Stimulated activated naive CD8-positive, alpha-beta T cell treated with anti-CD3 and anti-CD28 coated beads, Interleukin-15, amount 100 ng/mL, for 72 hours (primary cell): ENCODE data around the gene NADK2.
"Not testable (repeated sequence)": the region's sequence is repeated elsewhere in the genome, so short reads cannot be mapped to it uniquely, and the experiment has no call there.

Source experiments
- ATAC-seq: fragments of 150-1000 bp; cut with Tn5 transposase; 2 replicates; pipeline ENCODE4 v1.10.0; 2021; ENCODE audit warnings: mild to moderate bottlenecking, moderate library complexity
- DNase-seq, 2 donors: peaks; one replicate each; pipeline ENCODE4 v3.0.0; 2021 to 2022
- H3K27ac Mint-ChIP-seq, 2 donors: one replicate each; pipeline ENCODE4 v1.8.0; 2022; ENCODE audit warnings: mild to moderate bottlenecking in 2 of 2, mixed read lengths in 2 of 2, moderate library complexity in 2 of 2
- H3K27me3 Mint-ChIP-seq: one replicate; pipeline ENCODE4 v1.8.0; 2022; ENCODE audit warnings: mixed read lengths
- H3K4me1 Mint-ChIP-seq: one replicate; pipeline ENCODE4 v1.8.0; 2022; ENCODE audit warnings: mild to moderate bottlenecking, mixed read lengths
- H3K4me3 Mint-ChIP-seq, 2 donors: one replicate each; pipeline ENCODE4 v1.8.0; 2022; ENCODE audit warnings: mild to moderate bottlenecking in 2 of 2, mixed read lengths in 2 of 2, moderate library complexity in 1 of 2
- H3K9me3 Mint-ChIP-seq, 2 donors: one replicate each; pipeline ENCODE4 v1.8.0; 2022; ENCODE audit warnings: mixed read lengths in 2 of 2

Gene NADK2

DNA sequence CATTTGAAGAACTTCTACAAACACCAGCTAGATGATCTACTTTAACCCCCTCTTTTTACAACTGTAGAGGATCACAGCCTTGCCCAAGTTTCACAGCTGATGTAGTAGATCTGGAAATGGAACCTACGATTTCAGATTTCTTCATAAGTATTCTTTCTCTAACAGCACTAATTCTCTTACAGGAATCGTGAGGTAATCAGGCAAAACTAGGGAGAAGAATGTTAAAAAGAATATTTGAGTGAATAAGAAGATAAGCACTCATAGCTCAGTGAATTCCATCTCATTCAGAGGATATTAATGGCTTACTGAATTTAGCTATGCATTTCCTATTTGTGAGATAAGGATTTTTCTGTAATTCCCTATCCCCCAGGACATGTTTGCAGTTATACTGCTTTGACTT is 42.1 kb downstream of the NADK2 start:
- Mint-ChIP-seq H3K4me1 (no peaks in the 10 kb centered on the region), H3K27me3 (no peaks in the 10 kb centered on the region), H3K9me3 (no peaks in the 10 kb centered on the region), H3K4me3 (no peak overlapping the region), H3K27ac (no peak overlapping the region)
- no peak for DNase-seq
- no peak for ATAC-seq

DNA sequence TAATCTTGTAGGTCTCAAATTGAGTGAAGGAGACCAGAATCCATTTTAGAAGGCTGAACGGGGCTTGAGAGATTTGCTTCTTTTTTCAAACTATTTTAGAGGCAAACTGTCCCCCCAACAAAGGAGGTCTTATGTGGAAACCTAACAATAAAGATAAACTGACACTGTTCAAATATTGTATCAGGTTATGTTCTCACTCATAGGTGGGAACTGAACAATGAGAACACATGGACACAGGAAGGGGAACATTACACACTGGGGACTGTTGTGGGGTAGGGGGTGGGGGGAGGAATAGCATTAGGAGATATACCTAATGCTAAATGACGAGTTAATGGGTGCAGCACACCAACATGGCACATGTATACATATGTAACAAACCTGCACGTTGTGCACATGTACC is 42.9 kb downstream of the NADK2 start:
- H3K27me3 Mint-ChIP-seq, H3K27ac Mint-ChIP-seq, DNase-seq, H3K4me1 Mint-ChIP-seq, H3K4me3 Mint-ChIP-seq, H3K9me3 Mint-ChIP-seq, ATAC-seq: not testable (repeated sequence)

DNA sequence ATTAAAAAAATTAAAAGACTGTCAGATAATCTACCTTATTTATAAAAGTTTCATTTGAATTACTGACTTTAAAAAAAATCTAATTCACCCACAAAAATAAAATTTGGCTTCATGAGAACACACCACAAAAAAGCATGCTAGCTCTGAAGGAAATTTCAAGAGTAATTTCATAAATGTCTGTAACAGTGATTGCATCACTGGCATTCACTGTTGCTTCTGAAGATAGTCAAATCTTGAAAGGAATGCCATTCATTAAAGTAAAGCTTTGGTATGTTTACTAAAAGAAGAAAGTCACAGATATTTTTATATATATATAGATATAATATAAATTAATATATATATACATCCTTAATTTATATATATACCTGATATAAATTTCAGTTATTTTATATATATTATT is 43.4 kb downstream of the NADK2 start:
- Mint-ChIP-seq H3K9me3 (no peaks in the 10 kb centered on the region), H3K27me3 (no peaks in the 10 kb centered on the region), H3K4me1 (no peaks in the 10 kb centered on the region), H3K27ac (peak overlapping the region in 1 of 2 donors; percentile 65), H3K4me3 (no peak overlapping the region)
- ATAC-seq (no peak), DNase-seq (no peak)

DNA sequence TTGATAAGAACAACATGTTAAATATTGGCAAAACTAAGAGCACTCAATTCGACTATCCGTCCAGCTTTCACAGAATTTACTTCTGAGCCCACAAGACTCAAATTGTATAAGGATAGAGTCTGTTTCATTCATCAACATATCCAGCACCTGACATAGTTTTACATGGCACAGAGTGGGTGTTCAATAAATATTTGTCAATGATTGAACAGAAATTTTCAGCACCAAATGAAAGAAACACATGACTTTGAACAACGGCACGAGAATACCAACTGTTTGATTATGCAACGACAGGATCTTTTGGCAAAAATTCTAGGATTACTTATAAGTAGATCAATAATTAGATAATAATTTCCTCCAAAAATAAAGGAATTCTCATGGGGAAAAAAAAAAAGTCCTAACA is 48.0 kb downstream of the NADK2 start:
- no peak overlapping the region for H3K4me3 Mint-ChIP-seq
- H3K4me1 Mint-ChIP-seq: no peaks in the 10 kb centered on the region
- peaks cover 7 to 8% of the 10 kb centered on the region in 2 donors for H3K9me3 Mint-ChIP-seq
- no peak overlapping the region for H3K27ac Mint-ChIP-seq
- ATAC-seq (no peak), DNase-seq (no peak)
- no peaks in the 10 kb centered on the region for H3K27me3 Mint-ChIP-seq

DNA sequence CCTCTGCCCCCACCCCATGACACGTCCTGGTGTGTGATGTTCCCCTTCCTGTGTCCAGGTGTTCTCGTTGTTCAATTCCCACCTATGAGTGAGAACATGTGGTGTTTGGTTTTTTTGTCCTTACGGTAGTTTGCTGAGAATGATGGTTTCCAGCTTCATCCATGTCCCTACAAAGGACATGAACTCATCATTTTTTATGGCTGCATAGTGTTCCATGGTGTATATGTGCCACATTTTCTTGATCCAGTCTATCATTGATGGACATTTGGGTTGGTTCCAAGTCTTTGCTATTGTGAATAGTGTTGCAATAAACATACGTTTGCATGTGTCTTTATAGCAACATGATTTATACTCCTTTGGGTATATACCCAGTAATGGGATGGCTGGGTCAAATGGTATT is 57.3 kb downstream of the NADK2 start:
- not testable (repeated sequence) for H3K4me1 Mint-ChIP-seq, H3K27me3 Mint-ChIP-seq, ATAC-seq, H3K27ac Mint-ChIP-seq, H3K4me3 Mint-ChIP-seq, DNase-seq
- peaks cover 20 to 34% of the 10 kb centered on the region in 2 donors for H3K9me3 Mint-ChIP-seq

DNA sequence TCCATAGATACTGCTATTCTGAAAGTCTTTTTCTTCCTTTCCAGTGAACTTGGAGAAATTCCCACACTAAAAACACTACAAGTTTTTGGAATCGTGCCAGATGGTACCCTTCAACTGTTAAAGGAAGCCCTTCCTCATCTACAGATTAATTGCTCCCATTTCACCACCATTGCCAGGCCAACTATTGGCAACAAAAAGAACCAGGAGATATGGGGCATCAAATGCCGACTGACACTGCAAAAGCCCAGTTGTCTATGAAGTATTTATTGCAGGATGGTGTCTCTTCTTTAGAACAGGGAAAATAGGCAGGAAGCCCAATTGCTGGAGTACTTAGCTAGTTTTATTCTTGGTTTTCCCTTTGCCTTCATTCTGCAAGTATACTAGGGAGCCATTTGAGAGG is 60.0 kb downstream of the NADK2 start:
- H3K27me3 Mint-ChIP-seq: no peaks in the 10 kb centered on the region
- ATAC-seq (no peak), DNase-seq (no peak)
- H3K4me3 Mint-ChIP-seq: no peak overlapping the region
- peaks cover under 1 to 8% of the 10 kb centered on the region in 2 donors for H3K9me3 Mint-ChIP-seq
- no peak overlapping the region for H3K27ac Mint-ChIP-seq
- H3K4me1 Mint-ChIP-seq: peaks cover 6% of the 10 kb centered on the region

DNA sequence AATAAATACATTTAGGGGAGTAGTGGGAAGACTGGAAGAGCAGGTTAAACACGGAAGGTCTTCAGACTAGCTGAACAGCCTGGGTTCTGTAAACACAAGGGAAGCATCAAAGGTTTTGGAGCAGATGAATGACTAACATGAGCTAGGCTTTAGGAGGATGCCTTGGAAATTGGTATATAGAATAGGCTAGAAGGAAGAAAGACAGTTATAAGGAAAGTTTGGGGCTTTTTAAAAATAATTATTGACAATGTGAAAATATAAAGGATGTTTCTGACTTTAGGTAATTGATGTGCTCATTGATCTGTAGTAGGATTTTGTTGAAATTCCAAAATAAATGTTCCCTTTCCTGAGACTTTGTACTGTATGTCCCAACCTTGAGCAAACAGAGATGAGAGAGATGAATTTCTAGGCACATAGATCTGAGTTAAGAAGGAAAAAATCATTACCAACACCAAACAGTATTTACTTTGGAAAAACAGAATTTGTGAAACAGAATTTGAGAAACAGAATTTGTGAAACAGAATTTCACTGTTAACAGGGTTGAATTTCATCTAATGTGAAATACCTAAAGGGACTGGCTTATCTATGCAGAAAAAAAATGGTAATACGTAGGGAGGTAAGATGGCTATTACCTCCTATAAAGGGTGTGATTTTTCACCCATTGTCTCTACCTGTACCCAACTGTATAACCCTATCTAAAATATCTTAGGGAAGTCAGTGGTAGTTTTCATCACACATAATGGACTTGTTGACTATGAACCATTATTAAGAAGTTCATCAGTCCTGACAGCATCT is 61.0 kb downstream of the NADK2 start:
- DNase-seq (no peak), ATAC-seq (no peak)
- Mint-ChIP-seq H3K9me3 (peaks cover 0 to 4% of the 10 kb centered on the region in 2 donors), H3K4me1 (peaks cover 8% of the 10 kb centered on the region), H3K27ac (no peak overlapping the region), H3K27me3 (no peaks in the 10 kb centered on the region), H3K4me3 (no peak overlapping the region)

DNA sequence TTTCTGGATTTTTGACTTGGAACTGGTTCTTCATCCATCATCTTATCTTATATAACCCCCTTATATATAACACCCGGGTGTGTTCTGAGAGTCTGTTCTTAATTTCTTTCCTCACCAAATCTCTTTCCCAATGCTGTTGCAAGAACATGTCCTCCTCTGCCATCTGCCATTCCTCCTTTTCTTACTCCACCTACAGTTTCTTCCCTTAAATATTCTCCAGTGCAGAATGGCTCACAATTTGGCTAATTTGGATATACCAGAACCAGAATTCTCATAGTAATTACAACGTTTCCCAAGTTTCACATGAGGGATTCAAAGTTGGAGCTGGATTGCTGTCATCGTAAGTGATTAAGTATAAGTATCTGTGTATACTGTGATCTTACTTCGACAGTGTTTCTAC is 61.8 kb downstream of the NADK2 start:
- H3K9me3 Mint-ChIP-seq: no peaks in the 10 kb centered on the region
- H3K4me3 Mint-ChIP-seq: no peak overlapping the region
- ATAC-seq (no peak), DNase-seq (no peak)
- H3K27me3 Mint-ChIP-seq: no peaks in the 10 kb centered on the region
- H3K4me1 Mint-ChIP-seq: peaks cover 8% of the 10 kb centered on the region
- peak overlapping the region in 1 of 2 donors; percentile 28 for H3K27ac Mint-ChIP-seq

DNA sequence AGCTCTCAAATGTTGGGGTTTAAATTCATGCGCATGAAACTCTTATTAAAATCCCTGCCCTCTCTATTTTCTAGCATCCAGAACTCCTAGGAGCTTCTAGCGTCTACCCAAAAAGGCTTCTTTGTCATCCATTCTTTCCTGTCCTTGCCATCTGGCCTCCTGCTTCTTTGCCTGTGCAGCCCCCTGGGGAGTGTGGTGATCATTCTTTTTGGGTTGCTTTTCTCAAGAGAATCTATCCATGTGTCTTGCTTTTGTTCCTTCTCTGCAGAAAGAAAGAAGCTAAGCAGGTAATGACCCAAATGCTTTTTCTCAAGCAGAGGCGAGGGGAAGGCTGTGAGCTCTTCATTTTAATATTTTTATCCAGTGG is 63.2 kb downstream of the NADK2 start:
- ATAC-seq: no peak
- peak overlapping the region in 1 of 2 donors; percentile 23 for H3K27ac Mint-ChIP-seq
- H3K4me1 Mint-ChIP-seq: peaks cover 8% of the 10 kb centered on the region
- no peaks in the 10 kb centered on the region for H3K9me3 Mint-ChIP-seq
- no peak for DNase-seq
- no peaks in the 10 kb centered on the region for H3K27me3 Mint-ChIP-seq
- H3K4me3 Mint-ChIP-seq: no peak overlapping the region

DNA sequence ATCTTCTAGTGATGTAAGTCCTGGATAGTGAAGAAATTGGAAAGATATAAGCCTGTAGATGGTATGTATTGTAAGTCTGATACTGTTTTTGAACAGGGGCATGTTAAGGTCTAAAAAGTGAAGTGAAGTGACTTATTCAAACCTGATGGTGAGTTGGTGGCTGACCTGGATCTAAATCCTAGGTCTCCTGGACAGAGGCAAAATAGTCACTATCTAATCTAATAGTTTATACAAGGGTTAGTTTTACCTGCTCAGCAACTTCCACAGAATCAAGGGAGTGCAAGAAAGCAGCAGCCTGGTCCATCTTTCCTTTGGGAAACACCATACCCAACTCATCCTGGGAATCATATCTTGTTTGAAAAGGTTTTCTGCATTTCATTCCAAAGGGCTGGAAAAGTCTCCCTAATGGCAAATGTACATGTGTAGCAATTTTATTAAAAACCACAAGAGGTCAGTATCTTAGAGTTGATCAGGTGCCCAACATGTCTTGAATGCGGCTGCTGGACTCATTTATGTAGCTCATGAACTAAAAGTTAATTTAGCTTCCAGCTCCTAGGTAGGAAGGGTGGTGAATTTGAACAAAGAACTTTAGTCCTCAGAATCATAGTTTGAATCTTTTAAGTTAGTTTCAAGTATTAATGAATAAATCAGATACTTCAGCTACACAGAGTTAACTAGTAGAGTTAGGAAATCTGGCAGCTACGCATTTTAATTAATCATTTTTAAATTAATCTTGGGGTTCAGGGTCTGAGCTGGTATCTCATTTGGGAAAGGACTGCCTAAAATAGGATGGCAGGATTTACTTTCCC is 63.8 kb downstream of the NADK2 start:
- Mint-ChIP-seq H3K4me1 (peaks cover 8% of the 10 kb centered on the region), H3K9me3 (no peaks in the 10 kb centered on the region), H3K27ac (peak overlapping the region in 1 of 2 donors; percentile 2), H3K27me3 (no peaks in the 10 kb centered on the region), H3K4me3 (no peak overlapping the region)
- ATAC-seq: no peak
- no peak for DNase-seq

DNA sequence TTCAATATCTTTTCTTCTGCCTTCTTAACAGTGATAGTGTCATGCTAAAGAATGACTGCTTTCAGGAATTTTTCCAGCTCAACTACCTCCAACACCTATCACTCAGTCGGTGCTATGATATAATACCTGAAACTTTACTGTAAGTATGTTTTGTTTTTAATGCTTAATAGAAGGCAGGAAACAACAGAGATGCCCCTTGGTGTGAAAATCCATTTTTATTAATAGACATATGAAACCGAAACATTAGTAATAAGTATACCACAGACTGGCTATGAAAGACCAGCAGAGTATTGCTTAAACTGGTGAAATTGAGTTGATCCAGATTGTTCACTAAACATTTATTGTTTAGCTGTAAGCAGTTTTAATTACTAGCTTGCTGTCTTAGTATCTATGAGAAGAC is 64.6 kb downstream of the NADK2 start:
- Mint-ChIP-seq H3K27me3 (no peaks in the 10 kb centered on the region), H3K4me3 (no peak overlapping the region), H3K9me3 (no peaks in the 10 kb centered on the region), H3K27ac (no peak overlapping the region), H3K4me1 (peaks cover 8% of the 10 kb centered on the region)
- DNase-seq (no peak), ATAC-seq (peak; percentile 76)

DNA sequence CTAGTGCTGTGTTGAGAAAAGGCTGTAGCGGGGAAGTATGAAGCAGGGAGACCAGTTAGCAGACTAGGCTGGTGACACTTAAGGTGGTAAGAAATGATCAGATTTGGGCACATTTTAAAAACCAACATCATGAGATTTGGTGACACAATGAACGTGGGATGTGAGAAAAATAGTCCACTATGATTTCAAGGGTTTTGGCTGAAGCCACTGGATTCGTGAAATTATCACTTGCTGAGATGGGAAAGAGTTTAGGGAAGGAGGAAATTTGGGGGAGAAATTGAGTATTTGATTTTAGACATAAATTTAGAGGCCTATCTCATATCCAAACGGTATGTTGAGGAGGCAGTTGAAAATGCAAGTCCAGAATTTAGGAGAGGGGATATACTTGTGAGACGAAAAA is 66.7 kb downstream of the NADK2 start:
- ATAC-seq (no peak), DNase-seq (no peak)
- Mint-ChIP-seq H3K4me1 (peaks cover 8% of the 10 kb centered on the region), H3K4me3 (no peak overlapping the region), H3K27ac (no peak overlapping the region), H3K9me3 (no peaks in the 10 kb centered on the region), H3K27me3 (no peaks in the 10 kb centered on the region)

DNA sequence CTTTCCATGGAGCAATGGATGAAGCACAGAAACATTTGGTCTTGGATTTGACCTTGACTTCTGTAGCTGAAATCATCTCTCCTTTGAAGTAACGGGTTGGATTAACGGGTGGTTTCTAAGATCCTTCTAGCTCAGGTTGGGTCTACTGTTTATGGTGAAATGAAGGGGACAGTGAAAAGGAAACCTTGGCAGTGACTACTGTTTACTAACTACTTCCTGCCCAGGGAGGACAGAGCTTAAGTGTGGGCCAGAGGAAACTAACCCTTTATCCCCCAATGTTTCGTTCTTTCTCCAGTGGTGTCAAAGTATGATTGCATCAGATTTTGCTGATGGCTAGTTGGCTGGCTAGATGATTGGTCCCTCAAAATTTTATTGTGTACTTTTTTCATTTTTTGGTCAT is 67.6 kb downstream of the NADK2 start:
- Mint-ChIP-seq H3K4me1 (peaks cover 8% of the 10 kb centered on the region), H3K4me3 (no peak overlapping the region), H3K27ac (peak overlapping the region in 1 of 2 donors; percentile 67), H3K9me3 (no peaks in the 10 kb centered on the region), H3K27me3 (no peaks in the 10 kb centered on the region)
- no peak for ATAC-seq
- DNase-seq: no peak

DNA sequence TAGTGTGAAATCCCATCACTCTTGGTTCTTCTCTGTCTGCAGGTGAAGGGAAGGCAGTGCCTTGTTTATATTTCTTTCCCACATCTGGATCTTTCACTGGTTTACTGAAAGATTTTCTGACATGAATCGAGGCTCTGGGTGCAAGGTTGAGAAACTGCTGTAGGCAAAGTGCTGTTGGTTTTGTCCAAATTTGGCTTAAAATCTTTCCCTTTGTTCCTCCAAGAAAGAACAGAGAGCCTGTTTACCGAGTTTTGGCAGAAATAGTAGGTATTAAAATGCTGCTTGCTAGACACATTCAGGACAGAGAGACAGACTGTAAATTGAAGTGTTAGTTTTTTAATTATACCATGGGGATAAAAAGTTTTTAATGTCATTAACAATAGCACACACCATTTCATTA is 68.3 kb downstream of the NADK2 start:
- peaks cover 8% of the 10 kb centered on the region for H3K4me1 Mint-ChIP-seq
- DNase-seq: no peak
- H3K9me3 Mint-ChIP-seq: no peaks in the 10 kb centered on the region
- no peak overlapping the region for H3K4me3 Mint-ChIP-seq
- no peak for ATAC-seq
- H3K27me3 Mint-ChIP-seq: no peaks in the 10 kb centered on the region
- no peak overlapping the region for H3K27ac Mint-ChIP-seq

DNA sequence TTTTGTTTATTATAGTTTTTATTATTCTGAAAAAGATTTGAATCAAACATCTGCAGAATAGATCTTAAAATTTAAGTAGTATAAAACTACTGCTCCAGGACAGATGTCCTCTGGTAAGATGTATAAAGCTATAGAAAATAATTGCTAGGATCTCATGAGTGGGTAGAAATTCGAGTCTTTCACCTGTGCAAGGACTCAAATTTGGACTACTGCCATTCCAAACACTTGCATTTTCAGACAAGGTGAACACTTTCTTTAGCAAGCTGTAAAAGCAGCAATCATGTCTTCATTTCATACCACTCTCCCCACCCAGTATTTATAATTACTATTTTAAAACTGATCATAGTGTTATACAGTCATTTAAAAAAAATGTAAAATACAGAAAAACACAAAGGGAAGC is 69.1 kb downstream of the NADK2 start:
- no peak for ATAC-seq
- Mint-ChIP-seq H3K27me3 (no peaks in the 10 kb centered on the region), H3K4me1 (peaks cover 8% of the 10 kb centered on the region), H3K27ac (no peak overlapping the region), H3K4me3 (no peak overlapping the region), H3K9me3 (no peaks in the 10 kb centered on the region)
- DNase-seq: no peak

DNA sequence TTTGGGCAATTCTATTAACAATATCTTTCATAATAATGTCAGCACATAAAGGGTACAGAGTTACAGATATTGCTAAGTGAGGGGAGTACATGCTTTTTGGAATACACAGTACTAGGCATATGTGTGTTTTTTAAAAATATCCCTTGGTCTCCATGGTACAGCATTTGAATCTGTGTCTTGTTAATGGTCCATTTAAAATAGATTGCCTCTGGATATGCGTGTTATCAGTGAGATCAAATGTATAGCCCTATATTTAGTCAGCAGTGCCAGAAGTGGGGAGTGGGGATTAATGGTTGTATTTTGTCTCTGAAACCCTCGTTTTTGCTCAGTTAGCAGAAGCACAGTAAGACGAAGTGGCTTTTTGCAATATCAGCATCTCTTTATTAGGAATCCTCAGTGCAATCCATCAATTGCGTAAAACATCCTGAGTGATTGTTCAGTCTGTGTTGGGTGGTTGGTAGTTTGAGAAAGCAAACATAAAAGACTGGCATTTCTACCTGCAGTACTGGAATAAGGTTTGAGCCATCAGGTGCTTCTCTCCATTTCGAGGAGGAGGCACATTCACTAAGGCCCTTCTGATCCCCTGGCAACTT is 70.8 kb downstream of the NADK2 start:
- DNase-seq (no peak), ATAC-seq (no peak)
- Mint-ChIP-seq H3K9me3 (no peaks in the 10 kb centered on the region), H3K4me3 (no peak overlapping the region), H3K27me3 (no peaks in the 10 kb centered on the region), H3K4me1 (no peaks in the 10 kb centered on the region), H3K27ac (no peak overlapping the region)
